IPS-11a (cell line): Measurements from ENCODE around the gene FBXO2.

ENCODE experiments used
- H3K4me3 ChIP-seq: one replicate; pipeline ENCODE4 v1.5.1; 2013; ENCODE audit warnings: low read depth, low read length, control low read depth

Gene FBXO2

DNA sequence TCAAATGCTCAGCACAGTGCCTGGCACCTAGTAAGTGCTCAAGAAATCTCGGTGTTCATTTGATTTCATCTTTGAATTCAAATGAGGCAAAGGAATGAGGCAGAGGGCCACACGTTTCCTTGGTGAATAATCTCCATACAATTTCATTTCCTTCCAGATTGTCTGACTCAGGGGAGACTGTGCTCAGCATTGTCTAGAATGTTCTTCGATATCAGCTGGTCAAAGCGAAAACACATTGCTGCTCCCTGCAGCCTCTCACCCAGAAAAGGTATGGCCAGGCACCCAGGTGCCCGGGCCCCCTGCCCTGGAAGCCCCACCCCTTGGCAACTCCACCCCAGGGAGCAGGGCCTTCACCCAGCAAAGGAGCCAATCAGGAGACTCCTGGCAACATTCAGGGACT lies 55.8 kb downstream of the FBXO2 start:
- no peak overlapping the region for H3K4me3 ChIP-seq
